NK-92 (cell line): Measurements from ENCODE around the gene ZBTB16.

Source experiments
- DNase-seq: peaks from one replicate; lab custom pipeline; 2025; ENCODE audit not compliant: unreplicated experiment; lab: John Stamatoyannopoulos, UW

ZBTB16 gene

GRCh38 chr11:114291381-114291780 is 231.9 kb downstream of the ZBTB16 start:
- no peak for DNase-seq

- DNase-seq: no peak
Measured at GRCh38 chr11:114291842-114292680, 232.6 kb downstream of the ZBTB16 start.

- DNase-seq: no peak
Measured at GRCh38 chr11:114293201-114293711, 233.7 kb downstream of the ZBTB16 start.

- DNase-seq: no peak
Measured at GRCh38 chr11:114295676-114296604, 236.4 kb downstream of the ZBTB16 start, which contains the start of gene NNMT. Gene NNMT, plus strand, starts transcription at chr11:114296399. Its CDS starts 158 bp downstream, at chr11:114296557.

GRCh38 chr11:114296605-114297372 is 237.3 kb downstream of the ZBTB16 start:
- no peak for DNase-seq

- no peak for DNase-seq
Measured at GRCh38 chr11:114297806-114298709, 238.5 kb downstream of the ZBTB16 start.

GRCh38 chr11:114298710-114299109 is 239.2 kb downstream of the ZBTB16 start:
- no peak for DNase-seq
